ENCODE data around the gene CACNA1F.
"Not testable (repeated sequence)": the region's sequence is repeated elsewhere in the genome, so short reads cannot be mapped to it uniquely, and the experiment has no call there.

CACNA1F gene

GRCh38 chrX:49177873-49178480, 55.2 kb downstream of the CACNA1F start:
- in situ Hi-C loops (cut with HindIII; ENCODE audit: low sequenced_read_pairs), result no loop called here

- in situ Hi-C loops (cut with HindIII; ENCODE audit: low sequenced_read_pairs), result no loop called here
These were observed 55.8 kb downstream of the CACNA1F start for GRCh38 chrX:49177338-49177833.

- in situ Hi-C loops (cut with HindIII; ENCODE audit: low sequenced_read_pairs), result no loop called here
These were observed 56.5 kb downstream of the CACNA1F start for GRCh38 chrX:49176421-49177326.

- in situ Hi-C loops (cut with HindIII; ENCODE audit: low sequenced_read_pairs), result no loop called here
These were observed 57.5 kb downstream of the CACNA1F start for GRCh38 chrX:49175435-49176274.

GRCh38 chrX:49174723-49175122, 58.4 kb downstream of the CACNA1F start:
- in situ Hi-C loops (cut with HindIII; ENCODE audit: low sequenced_read_pairs), result no loop called here

- in situ Hi-C loops (cut with HindIII; ENCODE audit: low sequenced_read_pairs), result not testable (repeated sequence)
These were observed 59.6 kb downstream of the CACNA1F start for GRCh38 chrX:49173544-49173943.

- in situ Hi-C loops (cut with HindIII; ENCODE audit: low sequenced_read_pairs), result no loop called here
These were observed 60.8 kb downstream of the CACNA1F start for GRCh38 chrX:49172280-49172780.

GRCh38 chrX:49171752-49172279, 61.3 kb downstream of the CACNA1F start, which contains the start of gene PLP2:
PLP2 (plus strand) TSS chrX:49171898; CDS start chrX:49172001, 103 bp downstream.
- in situ Hi-C loops (cut with HindIII; ENCODE audit: low sequenced_read_pairs), result no loop called here

- in situ Hi-C loops (cut with HindIII; ENCODE audit: low sequenced_read_pairs), result no loop called here
These were observed 65.4 kb downstream of the CACNA1F start for GRCh38 chrX:49167740-49168108.

- in situ Hi-C loops (cut with HindIII; ENCODE audit: low sequenced_read_pairs), result no loop called here
These were observed 66.0 kb downstream of the CACNA1F start for GRCh38 chrX:49166914-49167739.

GRCh38 chrX:49165901-49166881, 66.9 kb downstream of the CACNA1F start:
- in situ Hi-C loops (cut with HindIII; ENCODE audit: low sequenced_read_pairs), result no loop called here

- in situ Hi-C loops (cut with HindIII; ENCODE audit: low sequenced_read_pairs), result no loop called here
These were observed 68.4 kb downstream of the CACNA1F start for GRCh38 chrX:49164589-49165360.

- in situ Hi-C loops (cut with HindIII; ENCODE audit: low sequenced_read_pairs), result no loop called here
These were observed 69.4 kb downstream of the CACNA1F start for GRCh38 chrX:49163555-49164419.

GRCh38 chrX:49162620-49163019, 70.5 kb downstream of the CACNA1F start, which contains the start of gene MAGIX:
MAGIX (plus strand) TSS chrX:49162758; CDS start chrX:49162890, 132 bp downstream.
- in situ Hi-C loops (cut with HindIII; ENCODE audit: low sequenced_read_pairs), result no loop called here

GRCh38 chrX:49161632-49162031, 71.5 kb downstream of the CACNA1F start:
- in situ Hi-C loops (cut with HindIII; ENCODE audit: low sequenced_read_pairs), result no loop called here

GRCh38 chrX:49160908-49161307, 72.2 kb downstream of the CACNA1F start:
- in situ Hi-C loops (cut with HindIII; ENCODE audit: low sequenced_read_pairs), result no loop called here

GRCh38 chrX:49157194-49157593, 75.9 kb downstream of the CACNA1F start:
- in situ Hi-C loops (cut with HindIII; ENCODE audit: low sequenced_read_pairs), result no loop called here
